ENCODE measurements around the gene RBM15B.

Gene RBM15B

DNA sequence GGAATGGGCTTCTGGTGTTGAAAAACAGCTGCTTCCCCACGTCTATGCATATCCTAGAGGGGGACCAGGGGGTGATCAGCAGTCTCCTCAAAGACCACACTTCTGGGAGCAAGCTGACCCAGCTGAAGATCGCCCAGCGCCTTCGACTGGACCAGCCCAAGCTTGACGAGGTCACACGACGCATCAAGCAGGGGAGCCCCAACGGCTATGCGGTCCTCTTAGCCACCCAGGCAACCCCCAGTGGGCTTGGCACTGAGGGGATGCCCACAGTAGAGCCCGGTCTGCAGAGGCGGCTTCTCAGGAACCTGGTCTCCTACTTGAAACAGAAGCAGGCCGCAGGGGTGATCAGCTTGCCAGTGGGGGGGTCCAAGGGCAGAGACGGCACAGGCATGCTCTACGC lies 2.5 kb downstream of the RBM15B start:
- DNase-seq: no peak

- no peak for DNase-seq
Observed at GRCh38 chr3:51394541-51394940, 3.5 kb downstream of the RBM15B start.

DNA sequence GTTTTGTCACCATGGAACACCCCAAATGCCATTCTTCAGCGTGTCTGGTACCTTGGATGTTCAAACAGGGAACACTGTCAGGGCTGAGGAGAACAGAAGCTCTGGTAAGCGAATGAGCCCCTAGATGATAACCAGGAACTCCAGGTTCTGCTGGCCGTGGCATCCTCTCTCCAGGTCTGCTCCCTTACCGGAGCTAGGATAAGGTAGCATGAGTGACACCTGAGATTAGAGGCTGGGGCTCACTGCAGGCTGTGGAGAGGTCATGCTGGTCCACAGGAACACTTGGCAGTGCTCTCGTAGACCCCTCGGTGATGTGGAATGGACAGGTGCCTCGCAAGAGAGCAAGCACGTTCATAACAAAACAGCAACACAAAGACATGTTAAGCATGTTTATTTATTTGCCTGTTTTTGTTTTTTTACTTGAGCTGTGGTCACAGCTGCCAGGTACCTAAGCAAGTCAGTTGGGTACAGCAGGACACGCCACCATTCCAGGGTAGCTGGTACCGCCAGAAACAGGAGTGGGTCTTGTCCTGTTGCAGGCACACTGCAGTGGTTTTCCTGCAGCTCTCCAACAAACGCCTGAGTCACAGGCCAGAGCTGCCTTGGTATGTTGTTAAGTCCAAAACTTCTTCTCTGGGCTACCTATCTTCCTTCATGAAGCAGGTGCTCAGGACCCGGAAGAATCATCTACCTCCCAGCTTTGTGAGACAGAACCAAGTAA lies 4.6 kb downstream of the RBM15B start:
- no peak for DNase-seq

DNA sequence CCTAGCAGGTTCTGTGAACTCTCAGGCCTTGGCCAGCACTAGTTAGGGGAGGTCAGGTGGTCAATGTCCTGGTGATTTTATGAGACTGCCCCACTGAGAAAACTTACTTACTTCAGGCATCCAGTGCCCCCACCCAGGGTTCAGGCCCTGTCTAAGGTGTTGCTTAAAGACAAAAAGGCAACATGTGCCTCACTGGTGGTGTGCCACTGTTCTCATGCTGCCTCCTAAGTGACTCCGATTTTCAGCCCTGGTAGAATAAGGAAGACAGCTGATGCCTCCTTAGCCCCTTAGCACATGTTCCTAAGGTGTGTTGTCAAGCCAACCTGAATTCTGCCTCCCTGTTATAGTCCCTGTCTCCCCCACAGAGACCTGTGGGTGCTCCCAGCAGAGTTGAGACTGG lies 5.3 kb downstream of the RBM15B start:
- DNase-seq: no peak

DNA sequence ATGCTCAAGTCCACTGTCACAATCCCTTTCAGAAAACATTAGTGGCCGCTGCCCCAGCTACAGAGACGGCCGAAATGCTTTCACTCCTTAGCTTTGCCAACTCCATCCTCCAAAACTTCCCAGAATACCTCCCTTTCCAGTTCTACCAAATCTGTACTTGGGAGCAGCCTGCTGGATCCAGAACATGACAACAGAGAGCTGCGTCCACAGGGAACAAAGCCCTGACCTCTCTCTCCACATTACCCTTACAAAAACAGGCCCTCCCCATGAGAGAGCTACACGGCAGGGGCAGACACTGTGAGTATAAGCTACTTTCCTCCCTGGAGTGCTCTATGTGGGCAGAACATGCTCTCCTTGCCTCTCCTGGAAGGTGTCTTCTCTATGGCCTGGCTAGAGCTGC lies 6.3 kb downstream of the RBM15B start:
- no peak for DNase-seq

- DNase-seq: no peak
Observed at GRCh38 chr3:51398595-51399310, 7.7 kb downstream of the RBM15B start.

DNA sequence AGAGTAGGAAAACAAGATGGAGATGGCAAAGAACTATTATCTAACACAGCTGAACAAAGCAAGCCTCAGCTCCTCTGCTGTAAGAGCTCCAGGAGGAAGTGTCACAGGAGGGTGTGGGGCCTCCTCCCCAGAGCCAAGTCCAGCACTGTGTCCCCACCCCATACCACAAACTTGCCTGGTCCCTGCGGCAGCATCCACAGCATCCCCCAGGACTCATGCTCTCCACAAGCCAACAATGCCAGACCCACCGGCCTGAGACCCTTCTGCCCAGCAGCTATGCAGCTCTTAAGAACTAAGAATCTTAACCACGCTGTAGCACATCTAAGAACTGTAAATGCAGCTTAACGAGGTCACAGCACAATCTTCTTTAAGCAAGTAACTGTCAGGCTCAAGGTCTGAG lies 9.1 kb downstream of the RBM15B start:
- no peak for DNase-seq

DNA sequence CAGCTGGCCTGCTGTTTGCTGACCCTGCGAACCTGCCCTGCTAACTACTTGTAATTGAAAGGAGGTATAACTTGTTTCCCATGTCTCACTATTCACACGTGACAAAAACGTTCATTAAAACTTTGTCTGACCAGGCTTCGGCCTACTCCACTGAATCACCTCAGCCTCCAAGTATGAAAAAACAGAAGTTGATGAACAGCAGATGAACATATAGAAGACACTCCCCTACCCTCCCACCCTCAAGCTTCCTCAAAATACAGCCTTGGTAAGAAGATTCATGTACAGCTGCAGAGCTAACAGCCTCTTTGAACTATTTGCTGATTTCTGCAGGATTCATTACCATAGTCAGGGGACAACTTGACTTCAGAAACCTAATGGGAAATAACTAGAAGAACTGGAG lies 10.7 kb downstream of the RBM15B start:
- no peak for DNase-seq

- no peak for DNase-seq
Observed at GRCh38 chr3:51403675-51404074, 12.6 kb downstream of the RBM15B start.

- DNase-seq: no peak
Observed at GRCh38 chr3:51408021-51408420, 16.9 kb downstream of the RBM15B start.

DNA sequence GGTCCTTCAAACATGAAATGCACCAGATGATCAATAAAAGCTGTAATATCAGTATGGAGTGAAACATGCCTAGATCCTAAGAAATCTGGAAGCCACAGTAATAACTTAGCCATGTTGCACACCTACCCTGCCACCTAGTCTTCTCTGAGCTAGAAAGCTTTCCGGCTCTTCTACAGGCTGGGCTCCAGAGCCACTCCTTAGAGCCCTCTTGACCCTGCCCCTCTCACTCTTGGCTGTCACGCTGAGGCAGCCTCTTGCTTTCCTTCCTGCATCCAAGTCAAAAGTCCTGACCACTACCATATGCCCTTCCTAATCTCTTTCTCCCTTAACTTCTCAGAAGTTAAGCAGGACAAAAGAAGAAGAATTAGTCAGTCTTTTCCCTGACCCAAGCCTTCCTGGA lies 17.7 kb downstream of the RBM15B start:
- no peak for DNase-seq

DNA sequence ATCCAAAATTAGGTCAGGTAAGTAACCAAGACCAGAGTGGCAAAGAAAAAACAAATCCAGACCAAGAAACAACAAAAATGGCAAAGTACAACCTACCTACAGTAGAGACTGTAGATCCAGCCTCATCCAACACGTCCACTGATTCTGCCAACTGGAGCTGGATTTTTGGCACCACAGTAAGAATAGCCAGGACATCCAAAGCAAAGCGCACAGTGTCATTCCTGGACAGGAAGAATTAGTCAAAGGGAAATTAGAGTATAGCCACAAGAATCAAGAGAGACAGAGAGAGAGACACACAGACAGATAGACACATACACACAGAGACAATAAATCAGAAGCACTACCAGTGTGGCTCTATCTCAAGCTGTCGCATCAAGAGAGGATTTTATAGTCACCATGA lies 31.1 kb downstream of the RBM15B start:
- no peak for DNase-seq

DNA sequence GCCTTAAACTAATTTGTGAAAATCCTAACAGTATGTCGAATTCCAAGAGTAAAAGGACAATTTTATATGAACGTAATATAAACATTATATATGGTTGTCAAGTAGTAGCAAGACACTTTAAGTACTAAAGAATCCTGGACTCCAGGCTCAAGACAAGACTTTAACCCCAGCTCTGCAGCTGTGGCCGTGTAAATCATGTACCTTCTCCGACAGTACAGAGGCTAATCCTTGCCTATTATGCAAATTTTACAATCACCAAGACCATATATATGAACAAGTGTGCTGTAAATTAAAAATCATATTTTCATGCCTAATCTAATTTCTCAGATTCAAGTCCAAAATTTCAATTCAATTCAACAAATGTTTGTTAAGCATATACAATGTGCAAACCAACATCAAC lies 35.8 kb downstream of the RBM15B start:
- no peak for DNase-seq

- DNase-seq: no peak
Observed at GRCh38 chr3:51429138-51429537, 38.1 kb downstream of the RBM15B start.

DNA sequence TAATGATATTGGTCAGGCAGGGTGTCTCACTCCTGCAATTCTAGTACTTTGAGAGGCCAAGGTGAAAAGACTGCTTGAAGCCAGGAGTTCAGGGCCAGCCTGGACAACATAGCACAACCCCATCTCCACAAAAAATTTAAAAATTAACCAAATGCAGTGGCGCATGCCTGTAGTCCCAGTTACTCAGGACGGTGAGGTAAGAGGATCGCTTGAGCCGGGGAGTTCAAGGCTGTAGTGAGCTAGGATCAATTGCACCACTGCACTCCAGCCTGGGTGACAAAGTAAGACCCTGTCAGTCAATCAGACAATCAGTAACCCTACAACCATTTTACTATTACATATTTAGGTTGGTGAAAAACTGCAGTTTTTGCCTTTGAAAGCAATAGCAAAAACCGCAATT lies 43.0 kb downstream of the RBM15B start:
- DNase-seq: no peak

- peak; percentile 11 for DNase-seq
Observed at GRCh38 chr3:51434746-51435327, 43.8 kb downstream of the RBM15B start.

- no peak for DNase-seq
Observed at GRCh38 chr3:51436998-51437639, 46.0 kb downstream of the RBM15B start.

- no peak for DNase-seq
Observed at GRCh38 chr3:51441282-51442030, 50.4 kb downstream of the RBM15B start.

GRCh38 chr3:51445544-51446280 lies 54.6 kb downstream of the RBM15B start:
- DNase-seq: no peak
